HG03095 (cell line): ENCODE results near the gene DAAM2.

Experiments
- ATAC-seq: cut with Tn5 transposase; IDR thresholded peaks from one replicate; pipeline ENCODE4 v1.9.1; 2021; ENCODE audit warnings: moderate library complexity; ENCODE audit not compliant: unreplicated experiment

DAAM2 gene

DNA sequence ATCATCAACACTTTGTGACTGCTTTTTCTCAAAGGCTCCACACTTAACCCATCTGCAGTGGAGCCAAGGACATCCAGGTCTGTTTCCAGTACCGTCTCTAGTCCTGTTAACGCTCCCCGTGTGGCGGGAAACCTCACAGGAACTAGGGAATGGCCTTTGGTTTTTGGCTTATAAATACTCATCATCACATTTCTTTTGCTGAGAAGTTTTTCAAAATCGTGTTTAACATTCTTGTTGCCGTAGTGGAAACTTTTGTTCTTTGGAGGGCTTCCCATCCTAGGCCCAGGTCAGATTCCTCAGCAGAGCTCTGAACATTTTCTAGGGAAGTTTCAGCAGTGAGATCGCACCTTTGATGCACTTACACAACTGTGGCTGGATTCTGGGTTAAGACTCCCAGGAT lies 24.6 kb downstream of the DAAM2 start:
- no peak for ATAC-seq

DNA sequence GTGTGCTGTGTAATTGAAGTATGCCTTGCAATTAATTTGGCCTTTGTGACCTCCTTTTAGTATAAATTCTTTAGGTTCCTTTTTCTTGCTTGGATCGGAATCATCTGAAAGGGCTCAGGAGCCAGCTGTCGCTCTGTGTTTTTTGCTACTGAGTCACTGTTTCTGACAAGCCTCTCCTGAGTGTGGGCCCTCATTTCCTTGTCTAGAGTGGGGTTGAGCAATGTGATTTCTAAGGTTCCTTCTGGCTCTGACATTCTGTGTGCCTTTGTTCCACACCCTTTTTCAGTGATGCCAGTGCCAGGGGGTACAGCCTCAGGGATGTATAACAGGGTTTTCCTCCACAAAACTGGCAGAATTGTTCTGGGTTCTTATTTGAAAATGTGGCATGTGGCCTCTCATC lies 26.5 kb downstream of the DAAM2 start:
- ATAC-seq = no peak

GRCh38 chr6:39819228-39819627 lies 27.1 kb downstream of the DAAM2 start:
- no peak for ATAC-seq

DNA sequence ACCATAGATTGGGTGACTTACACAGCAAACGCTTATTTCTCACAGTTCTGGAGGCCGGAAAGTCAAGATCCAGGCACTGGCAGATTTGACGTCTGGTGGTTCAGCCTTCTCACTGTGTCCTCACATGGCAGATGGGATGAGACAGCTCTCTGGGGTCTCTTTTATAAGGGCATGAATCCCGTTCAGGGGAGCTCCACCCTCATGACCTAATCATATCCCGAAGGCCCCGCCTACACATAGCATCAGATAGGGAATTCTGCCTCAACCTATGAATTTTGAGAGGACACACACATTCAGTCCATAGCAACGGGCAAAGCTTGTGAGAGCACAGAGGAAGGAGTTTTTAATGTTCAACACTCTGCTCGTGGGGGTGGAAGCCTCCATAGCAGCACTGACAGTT lies 27.5 kb downstream of the DAAM2 start:
- no peak for ATAC-seq

DNA sequence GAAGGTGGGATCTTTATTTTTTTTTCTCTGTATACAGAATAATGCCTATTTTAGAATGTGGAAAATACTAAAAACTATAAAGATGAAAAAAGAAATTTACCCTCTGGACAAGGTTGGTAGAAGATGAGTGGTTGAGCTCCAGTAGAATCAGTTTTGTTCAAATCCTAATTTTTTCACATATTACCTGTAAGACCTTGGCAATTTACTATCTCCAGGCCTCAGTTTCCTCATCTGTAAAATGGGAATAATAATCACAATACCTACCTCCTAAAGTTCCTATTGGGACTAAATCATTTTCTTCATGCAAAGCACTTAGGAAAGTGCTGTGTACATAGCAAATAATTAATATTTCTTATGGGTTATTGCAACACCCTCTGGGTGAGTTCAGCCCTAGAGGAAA lies 28.4 kb downstream of the DAAM2 start:
- ATAC-seq = no peak

GRCh38 chr6:39821046-39821740 lies 29.0 kb downstream of the DAAM2 start:
- ATAC-seq = no peak

GRCh38 chr6:39821742-39822532 lies 29.8 kb downstream of the DAAM2 start:
- no peak for ATAC-seq

GRCh38 chr6:39822846-39823815 lies 31.0 kb downstream of the DAAM2 start:
- no peak for ATAC-seq

GRCh38 chr6:39824030-39824926 lies 32.1 kb downstream of the DAAM2 start:
- no peak for ATAC-seq

DNA sequence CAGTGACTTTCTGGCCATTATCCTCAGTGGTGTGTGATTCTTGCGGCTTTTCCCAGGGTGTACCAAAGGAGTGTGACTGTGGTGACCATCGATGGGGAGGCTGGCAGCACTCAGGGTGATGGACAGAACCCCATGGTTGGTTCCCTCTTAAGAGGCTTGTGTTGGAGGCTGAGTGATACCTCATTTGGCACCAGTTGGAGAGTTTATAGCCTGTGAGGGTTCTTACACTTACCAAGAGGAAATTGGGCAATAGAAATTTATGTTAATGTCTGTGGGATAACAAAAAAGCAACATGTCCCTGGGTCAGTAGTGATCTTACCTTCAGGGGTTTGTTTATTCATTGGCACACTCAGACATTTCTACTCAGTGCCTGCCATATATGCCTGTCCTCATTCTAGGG lies 37.2 kb downstream of the DAAM2 start:
- ATAC-seq = no peak

DNA sequence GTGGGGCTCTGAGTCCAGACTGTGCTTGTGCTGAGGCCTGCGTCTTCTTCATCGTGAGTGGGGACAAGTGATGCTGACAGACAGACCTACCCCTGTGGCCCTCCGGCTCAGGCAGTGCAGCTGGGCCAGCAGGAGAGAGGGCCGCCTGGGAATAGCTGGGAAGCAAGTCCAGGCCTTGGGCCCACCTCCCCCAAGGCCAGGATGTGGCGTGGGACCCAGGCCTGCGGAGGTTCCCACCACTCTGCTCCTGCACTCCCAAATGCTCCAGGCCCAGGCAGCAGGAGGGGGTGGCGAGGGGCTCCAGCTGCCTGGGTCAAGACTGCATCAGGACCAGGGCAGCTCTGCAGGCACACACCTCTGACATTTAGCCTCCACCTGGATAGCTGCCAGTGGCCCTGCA lies 38.3 kb downstream of the DAAM2 start:
- no peak for ATAC-seq

GRCh38 chr6:39831701-39832100 lies 39.5 kb downstream of the DAAM2 start:
- ATAC-seq = no peak

- ATAC-seq = no peak
These were observed 42.1 kb downstream of the DAAM2 start for GRCh38 chr6:39834278-39834677.

- no peak for ATAC-seq
These were observed 42.7 kb downstream of the DAAM2 start for GRCh38 chr6:39834866-39835265.

DNA sequence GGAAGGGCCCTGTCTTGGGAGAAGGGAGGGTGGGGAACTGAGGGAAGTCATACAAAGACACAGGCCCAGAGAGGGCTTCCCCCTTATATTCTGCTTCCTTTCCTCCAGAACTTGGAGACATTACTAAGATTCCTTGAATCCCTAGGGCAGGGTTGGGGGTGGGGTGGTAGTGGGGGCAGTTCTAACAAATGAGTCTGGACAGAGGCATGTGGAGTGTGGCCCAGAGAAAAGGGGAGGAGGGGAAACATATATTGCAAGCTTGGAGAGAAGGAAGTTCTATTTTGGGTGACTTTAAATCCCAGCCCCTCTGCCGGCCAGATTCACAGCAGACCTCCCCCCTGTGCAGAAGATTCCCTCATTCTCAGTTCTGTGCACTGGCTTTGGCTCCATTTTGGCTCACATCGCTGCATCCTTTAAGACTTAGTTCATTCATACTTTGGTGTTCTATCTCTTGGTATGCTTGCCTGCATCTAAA lies 43.7 kb downstream of the DAAM2 start:
- ATAC-seq = no peak

GRCh38 chr6:39836606-39837005 lies 44.4 kb downstream of the DAAM2 start:
- ATAC-seq = no peak

DNA sequence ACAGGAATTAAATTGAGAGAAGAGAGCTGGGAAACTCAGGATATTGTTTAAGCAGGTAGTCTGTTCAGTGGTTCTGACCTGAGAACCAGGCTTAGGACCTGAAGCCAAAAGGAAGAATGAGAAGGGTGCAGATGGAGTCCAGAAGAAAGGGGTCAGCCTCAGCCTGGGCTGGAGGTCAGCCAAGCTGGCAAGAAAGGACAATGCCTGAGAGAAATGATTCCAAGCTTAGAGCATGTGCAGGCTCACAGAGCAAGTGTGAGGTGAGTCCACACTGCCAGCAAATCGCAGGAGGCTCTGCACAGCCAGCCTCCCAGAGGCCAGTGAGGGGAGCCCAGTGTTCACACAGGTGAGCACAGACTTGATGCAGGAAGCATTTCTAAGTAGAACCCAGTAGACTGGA lies 47.3 kb downstream of the DAAM2 start:
- ATAC-seq = no peak

DNA sequence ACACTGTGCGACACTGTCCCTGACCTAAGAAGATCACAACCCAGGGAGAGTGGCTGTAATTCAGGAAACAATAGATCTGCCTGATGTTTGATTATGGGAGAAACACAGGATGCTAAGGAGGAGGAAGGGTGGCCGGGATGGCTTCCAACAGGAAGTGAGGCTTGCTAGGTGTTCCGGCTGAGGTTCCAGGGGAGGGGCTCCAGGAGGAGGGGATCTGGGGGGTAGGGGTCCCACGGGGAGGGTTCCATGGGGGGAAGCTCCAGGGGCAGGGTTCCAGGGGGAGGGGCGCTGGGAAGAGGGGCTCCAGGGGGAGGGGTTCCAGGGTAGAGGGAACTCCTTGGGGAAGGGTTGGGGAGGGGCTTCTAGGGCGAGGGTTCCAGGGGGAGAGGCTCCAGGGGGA lies 48.6 kb downstream of the DAAM2 start:
- no peak for ATAC-seq

- ATAC-seq = no peak
These were observed 49.1 kb downstream of the DAAM2 start for GRCh38 chr6:39841291-39841690.

- ATAC-seq = no peak
These were observed 49.7 kb downstream of the DAAM2 start for GRCh38 chr6:39841923-39842322.
